ENCODE results near the gene ALG14. TPM values are rescaled to one million over a fixed set of nuclear protein-coding genes. Genes with fewer than 3 reads are reported as not detected.
"Not testable (repeated sequence)": the region's sequence is repeated elsewhere in the genome, so short reads cannot be mapped to it uniquely, and the experiment has no call there.

Gene ALG14
- total RNA-seq, 4 donors from 2014 or later: 0.46 to 1.9 (median 1.1) TPM

DNA sequence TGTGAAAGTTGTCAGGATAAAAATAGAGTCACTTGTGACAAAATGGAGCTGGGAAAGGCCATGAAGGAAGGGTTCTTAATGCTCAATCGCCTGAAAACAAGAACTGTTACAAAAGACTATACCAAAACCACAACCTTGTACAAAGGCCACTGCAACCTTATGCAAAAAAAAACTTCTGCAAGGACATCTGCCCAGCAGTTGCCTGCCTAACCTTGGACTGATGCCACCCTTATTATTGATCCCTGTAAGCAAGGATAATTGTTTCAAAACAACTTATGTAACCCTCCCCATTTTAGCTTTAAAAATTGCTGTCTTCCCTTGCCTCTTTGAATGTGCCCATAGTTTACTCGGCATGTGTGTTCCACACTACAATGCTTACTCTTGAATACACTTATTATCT, 5.7 kb downstream of the ALG14 start:
- intact Hi-C loops (cut with DNase I; ENCODE audit: low total_unique reads): no loop called here
- no peak for DNase-seq (ENCODE audit: low spot score in 2 of 2)
- H3K4me3 ChIP-seq (ENCODE audit: low read depth, poor library complexity, severe bottlenecking): no peak overlapping the region
- 80 to 91% methylated on average over 2 of the region's 2 CpGs for WGBS, 2 donors
- TF ChIP-seq, protein P1, sequence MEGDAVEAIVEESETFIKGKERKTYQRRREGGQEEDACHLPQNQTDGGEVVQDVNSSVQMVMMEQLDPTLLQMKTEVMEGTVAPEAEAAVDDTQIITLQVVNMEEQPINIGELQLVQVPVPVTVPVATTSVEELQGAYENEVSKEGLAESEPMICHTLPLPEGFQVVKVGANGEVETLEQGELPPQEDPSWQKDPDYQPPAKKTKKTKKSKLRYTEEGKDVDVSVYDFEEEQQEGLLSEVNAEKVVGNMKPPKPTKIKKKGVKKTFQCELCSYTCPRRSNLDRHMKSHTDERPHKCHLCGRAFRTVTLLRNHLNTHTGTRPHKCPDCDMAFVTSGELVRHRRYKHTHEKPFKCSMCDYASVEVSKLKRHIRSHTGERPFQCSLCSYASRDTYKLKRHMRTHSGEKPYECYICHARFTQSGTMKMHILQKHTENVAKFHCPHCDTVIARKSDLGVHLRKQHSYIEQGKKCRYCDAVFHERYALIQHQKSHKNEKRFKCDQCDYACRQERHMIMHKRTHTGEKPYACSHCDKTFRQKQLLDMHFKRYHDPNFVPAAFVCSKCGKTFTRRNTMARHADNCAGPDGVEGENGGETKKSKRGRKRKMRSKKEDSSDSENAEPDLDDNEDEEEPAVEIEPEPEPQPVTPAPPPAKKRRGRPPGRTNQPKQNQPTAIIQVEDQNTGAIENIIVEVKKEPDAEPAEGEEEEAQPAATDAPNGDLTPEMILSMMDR (IDR thresholded peaks at IDR 0.05): no peak
- TF ChIP-seq POLR2A (IDR thresholded peaks at IDR 0.05): no peak

DNA sequence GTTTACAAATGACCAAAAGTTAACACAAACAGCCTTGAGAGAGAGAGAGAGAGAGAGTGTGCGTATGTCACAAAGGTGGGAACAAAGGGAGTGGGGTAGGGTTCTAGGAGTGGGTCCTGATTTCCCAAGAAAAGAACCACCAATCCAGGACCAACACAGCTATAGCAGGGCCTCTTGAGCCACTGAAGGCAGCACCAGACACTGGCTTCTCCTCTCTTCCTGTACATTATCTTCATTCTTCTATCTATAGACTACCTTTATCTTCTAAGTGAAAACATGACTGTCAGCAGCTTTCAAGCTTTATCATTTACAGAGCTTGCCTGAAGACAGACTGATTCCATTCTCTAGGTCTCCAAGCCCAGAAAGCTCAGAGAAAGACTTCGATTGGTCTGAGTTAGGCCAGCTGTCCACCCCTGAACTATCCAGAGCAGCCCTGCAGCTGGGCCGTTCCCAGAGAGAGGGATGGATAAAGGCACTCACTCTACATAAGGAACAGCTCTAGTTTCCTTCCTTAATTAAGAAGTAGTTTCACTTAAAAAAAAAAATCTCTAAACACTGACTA, 11.2 kb downstream of the ALG14 start:
- no peak for DNase-seq (ENCODE audit: low spot score in 2 of 2)
- no peak for TF ChIP-seq POLR2A (IDR thresholded peaks at IDR 0.05)
- TF ChIP-seq, protein P1 (IDR thresholded peaks at IDR 0.05): no peak
- intact Hi-C loops (cut with DNase I; ENCODE audit: low total_unique reads): no loop called here
- no peak overlapping the region for H3K4me3 ChIP-seq (ENCODE audit: low read depth, poor library complexity, severe bottlenecking)
- 83 to 96% methylated on average over 3 of the region's 3 CpGs for WGBS, 2 donors

DNA sequence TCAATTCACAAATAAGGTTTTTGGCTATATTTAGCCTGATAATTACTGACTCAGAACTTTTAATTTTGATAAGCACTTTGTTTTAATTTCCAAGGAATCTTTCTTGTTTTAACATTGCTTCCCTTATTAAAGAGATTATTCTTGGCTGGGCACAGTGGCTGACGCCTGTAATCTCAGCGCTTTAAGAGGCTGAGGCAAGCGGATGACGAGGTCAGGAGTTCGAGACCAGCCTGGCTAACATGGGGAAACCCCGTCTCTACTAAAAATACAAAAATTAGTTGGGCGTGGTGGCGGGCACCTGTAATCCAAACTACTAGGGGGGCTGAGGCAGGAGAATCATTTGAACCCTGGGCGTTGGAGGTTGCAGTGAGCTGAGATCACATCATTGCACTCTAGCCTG, 13.8 kb downstream of the ALG14 start:
- TF ChIP-seq POLR2A (IDR thresholded peaks at IDR 0.05): no peak
- TF ChIP-seq, protein P1 (IDR thresholded peaks at IDR 0.05): no peak
- intact Hi-C loops (cut with DNase I; ENCODE audit: low total_unique reads): no loop called here
- no peak for DNase-seq (ENCODE audit: low spot score in 2 of 2)
- WGBS, 2 donors: 92 to 93% methylated on average over 9 of the region's 9 CpGs
- no peak overlapping the region for H3K4me3 ChIP-seq (ENCODE audit: low read depth, poor library complexity, severe bottlenecking)

DNA sequence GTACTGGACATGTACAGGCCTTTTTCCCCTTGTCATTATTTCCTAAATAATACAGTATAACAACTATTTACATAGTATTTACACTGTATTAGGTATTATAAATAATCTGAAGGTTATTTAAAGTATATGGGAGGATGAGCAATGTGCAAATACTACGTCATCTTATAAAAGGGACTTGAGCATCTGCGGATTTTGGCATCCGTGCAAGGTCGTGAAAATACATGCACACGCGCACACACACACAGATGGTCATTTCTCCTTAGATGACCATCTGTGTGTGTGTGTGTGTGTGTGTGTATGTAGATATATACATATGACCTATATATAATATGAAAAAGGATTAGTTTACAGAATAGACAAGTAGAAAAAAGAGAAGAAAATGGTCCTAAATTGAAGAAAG, 15.4 kb downstream of the ALG14 start:
- intact Hi-C loops (cut with DNase I; ENCODE audit: low total_unique reads): no loop called here
- no peak overlapping the region for H3K4me3 ChIP-seq (ENCODE audit: low read depth, poor library complexity, severe bottlenecking)
- WGBS, 2 donors: 93 to 95% methylated on average over 6 of the region's 6 CpGs
- no peak for DNase-seq (ENCODE audit: low spot score in 2 of 2)
- no peak for TF ChIP-seq POLR2A (IDR thresholded peaks at IDR 0.05)
- TF ChIP-seq, protein P1 (IDR thresholded peaks at IDR 0.05): no peak

DNA sequence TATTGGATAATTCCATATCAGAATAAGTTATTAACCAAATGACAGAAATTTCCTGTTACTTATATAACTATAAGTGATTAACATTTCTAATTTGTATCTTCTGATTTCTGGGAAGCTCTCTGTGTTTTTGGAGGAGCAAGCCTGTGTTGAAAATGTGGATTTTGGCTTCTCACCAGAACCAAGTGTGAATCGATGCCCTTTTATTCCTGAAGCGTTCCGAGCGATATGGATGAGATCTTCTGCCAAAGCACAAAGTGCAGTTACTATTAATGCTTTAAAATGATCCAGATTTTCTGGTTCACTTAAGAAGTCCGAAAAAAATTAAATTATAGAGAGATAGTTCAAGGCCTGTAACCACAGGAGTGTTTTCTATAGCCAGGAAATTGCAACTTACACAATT, 22.8 kb downstream of the ALG14 start:
- no peak for TF ChIP-seq POLR2A (IDR thresholded peaks at IDR 0.05)
- TF ChIP-seq, protein P1 (IDR thresholded peaks at IDR 0.05): no peak
- no peak overlapping the region for H3K4me3 ChIP-seq (ENCODE audit: low read depth, poor library complexity, severe bottlenecking)
- intact Hi-C loops (cut with DNase I; ENCODE audit: low total_unique reads): no loop called here
- WGBS, 2 donors: 68 to 76% methylated on average over 5 of the region's 5 CpGs
- no peak for DNase-seq (ENCODE audit: low spot score in 2 of 2)

DNA sequence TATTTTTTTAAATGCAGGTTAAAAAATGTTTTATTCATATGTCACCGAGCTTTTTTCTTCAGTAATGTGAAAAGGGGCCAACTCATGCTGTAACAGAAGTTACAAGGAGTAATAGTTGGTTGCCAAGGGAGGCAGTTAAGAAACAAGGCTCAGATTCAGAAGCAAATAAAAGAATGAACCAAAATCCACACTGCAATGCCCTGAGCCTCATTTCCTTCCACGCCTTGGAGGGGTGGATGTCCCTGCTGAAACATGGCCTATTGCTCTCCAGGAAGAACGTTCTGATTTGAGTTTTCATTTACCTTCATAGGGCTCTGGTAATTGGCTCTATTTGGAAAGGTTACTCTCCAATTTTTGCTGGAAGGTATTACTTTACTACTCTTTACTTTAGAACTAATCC, 24.4 kb downstream of the ALG14 start:
- H3K4me3 ChIP-seq (ENCODE audit: low read depth, poor library complexity, severe bottlenecking): no peak overlapping the region
- WGBS, 2 donors: 43 to 62% methylated on average over 3 of the region's 3 CpGs
- intact Hi-C loops (cut with DNase I; ENCODE audit: low total_unique reads): no loop called here
- no peak for DNase-seq (ENCODE audit: low spot score in 2 of 2)
- TF ChIP-seq POLR2A (IDR thresholded peaks at IDR 0.05): no peak
- TF ChIP-seq, protein P1 (IDR thresholded peaks at IDR 0.05): no peak

DNA sequence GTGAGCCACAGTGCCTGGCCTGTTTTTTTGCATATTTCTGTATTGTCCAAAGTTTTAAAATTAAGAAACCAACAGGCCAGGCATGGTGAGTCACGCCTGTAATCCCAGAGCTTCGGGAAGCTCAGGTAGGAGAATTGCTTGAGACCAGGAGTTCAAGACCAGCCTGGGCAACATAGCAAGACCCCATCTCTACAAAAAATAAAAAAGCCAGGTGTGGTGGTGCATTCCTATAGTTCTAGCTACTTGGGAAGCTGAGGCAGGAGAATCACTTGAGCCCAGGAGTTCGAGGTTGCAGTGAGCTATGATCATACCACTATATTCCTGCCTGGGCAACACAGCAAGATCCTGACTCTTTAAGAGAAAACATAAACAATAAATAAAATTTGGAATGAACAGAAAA, 25.1 kb downstream of the ALG14 start:
- DNase-seq (ENCODE audit: low spot score in 2 of 2); intact Hi-C loops (cut with DNase I; ENCODE audit: low total_unique reads); H3K4me3 ChIP-seq (ENCODE audit: low read depth, poor library complexity, severe bottlenecking): not testable (repeated sequence)
- 74 to 81% methylated on average over 3 of the region's 3 CpGs for WGBS, 2 donors

Measured in lower leg skin (tissue), 4 donors.